ENCODE data around the gene MBP.

MBP gene

DNA sequence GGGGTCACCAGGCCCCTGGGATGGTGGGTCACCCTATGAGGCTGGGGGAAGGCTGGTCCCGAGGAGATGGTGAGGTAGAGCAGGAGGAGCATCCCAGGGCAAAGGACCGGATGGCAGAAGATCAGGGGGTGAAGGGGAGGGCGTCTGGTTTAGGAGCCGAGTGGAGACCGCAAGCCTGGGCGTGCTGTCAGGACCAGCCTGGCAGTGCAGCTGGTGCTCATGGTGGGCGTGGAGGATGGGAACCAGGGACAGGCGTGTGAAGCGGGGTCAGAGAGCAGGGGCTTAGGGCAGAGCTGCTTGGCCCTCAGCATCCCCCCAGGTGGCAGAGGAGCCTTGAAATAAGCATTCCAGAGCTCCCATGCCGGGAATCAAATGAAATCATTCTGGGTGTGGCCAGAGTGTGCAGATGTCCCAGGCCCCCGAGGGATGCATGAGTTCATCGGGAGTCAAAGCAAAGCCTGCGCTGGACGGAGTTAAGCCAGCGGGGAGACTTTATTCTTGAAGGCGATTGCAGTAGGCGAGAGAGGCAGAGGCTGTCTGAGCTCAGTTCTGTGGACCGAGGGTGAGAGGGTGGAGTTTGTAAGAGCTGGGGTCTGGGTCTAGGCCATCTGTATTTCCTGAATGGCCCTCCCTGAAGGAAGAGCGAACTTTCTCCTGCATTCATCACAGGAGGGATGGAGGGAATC lies 33.1 kb upstream of the MBP start:
- DNase-seq (ENCODE audit: insufficient read length, low spot score) (no peak), FAIRE-seq (no peak)
- TF ChIP-seq PAX5 (IDR thresholded peaks at IDR 0.05; ENCODE audit: insufficient read depth, low read length, severe bottlenecking) (no peak), SPI1 (IDR thresholded peaks at IDR 0.05; ENCODE audit: low read depth, low read length) (no peak), POLR2A (IDR thresholded peaks at IDR 0.05; ENCODE audit: low read depth, low read length) (no peak), POLR2AphosphoS5 (IDR thresholded peaks at IDR 0.05; ENCODE audit: low read depth, low read length) (no peak), TAF1 (IDR thresholded peaks at IDR 0.05; ENCODE audit: low read depth, low read length) (no peak), POU2F2 (IDR thresholded peaks at IDR 0.05; ENCODE audit: low read depth, low read length) (no peak)

- no peak for FAIRE-seq
- TF ChIP-seq POLR2A (IDR thresholded peaks at IDR 0.05; ENCODE audit: low read depth, low read length), result no peak
- TF ChIP-seq POLR2AphosphoS5 (IDR thresholded peaks at IDR 0.05; ENCODE audit: low read depth, low read length), result no peak
- TF ChIP-seq PAX5 (IDR thresholded peaks at IDR 0.05; ENCODE audit: insufficient read depth, low read length, severe bottlenecking), result no peak
- no peak for TF ChIP-seq SPI1 (IDR thresholded peaks at IDR 0.05; ENCODE audit: low read depth, low read length)
- TF ChIP-seq POU2F2 (IDR thresholded peaks at IDR 0.05; ENCODE audit: low read depth, low read length), result no peak
- TF ChIP-seq TAF1 (IDR thresholded peaks at IDR 0.05; ENCODE audit: low read depth, low read length), result no peak
These were observed 32.3 kb upstream of the MBP start for GRCh38 chr18:77164763-77165485.

GRCh38 chr18:77164026-77164425 lies 31.4 kb upstream of the MBP start:
- no peak for FAIRE-seq
- no peak for DNase-seq (ENCODE audit: insufficient read length, low spot score)
- TF ChIP-seq PAX5 (IDR thresholded peaks at IDR 0.05; ENCODE audit: insufficient read depth, low read length, severe bottlenecking) (no peak), POU2F2 (IDR thresholded peaks at IDR 0.05; ENCODE audit: low read depth, low read length) (no peak), POLR2AphosphoS5 (IDR thresholded peaks at IDR 0.05; ENCODE audit: low read depth, low read length) (no peak), POLR2A (IDR thresholded peaks at IDR 0.05; ENCODE audit: low read depth, low read length) (no peak), SPI1 (IDR thresholded peaks at IDR 0.05; ENCODE audit: low read depth, low read length) (no peak), TAF1 (IDR thresholded peaks at IDR 0.05; ENCODE audit: low read depth, low read length) (no peak)

More at GRCh38 chr18:77164763-77165485, 32.3 kb upstream of the MBP start:
- DNase-seq (ENCODE audit: insufficient read length, low spot score), result no peak

GRCh38 chr18:77162580-77162979 lies 30.0 kb upstream of the MBP start:
- DNase-seq (ENCODE audit: insufficient read length, low spot score), result no peak
- no peak for TF ChIP-seq POLR2A (IDR thresholded peaks at IDR 0.05; ENCODE audit: low read depth, low read length)
- no peak for TF ChIP-seq TAF1 (IDR thresholded peaks at IDR 0.05; ENCODE audit: low read depth, low read length)
- no peak for TF ChIP-seq POU2F2 (IDR thresholded peaks at IDR 0.05; ENCODE audit: low read depth, low read length)
- no peak for TF ChIP-seq SPI1 (IDR thresholded peaks at IDR 0.05; ENCODE audit: low read depth, low read length)
- no peak for TF ChIP-seq PAX5 (IDR thresholded peaks at IDR 0.05; ENCODE audit: insufficient read depth, low read length, severe bottlenecking)
- TF ChIP-seq POLR2AphosphoS5 (IDR thresholded peaks at IDR 0.05; ENCODE audit: low read depth, low read length), result no peak
- no peak for FAIRE-seq

DNA sequence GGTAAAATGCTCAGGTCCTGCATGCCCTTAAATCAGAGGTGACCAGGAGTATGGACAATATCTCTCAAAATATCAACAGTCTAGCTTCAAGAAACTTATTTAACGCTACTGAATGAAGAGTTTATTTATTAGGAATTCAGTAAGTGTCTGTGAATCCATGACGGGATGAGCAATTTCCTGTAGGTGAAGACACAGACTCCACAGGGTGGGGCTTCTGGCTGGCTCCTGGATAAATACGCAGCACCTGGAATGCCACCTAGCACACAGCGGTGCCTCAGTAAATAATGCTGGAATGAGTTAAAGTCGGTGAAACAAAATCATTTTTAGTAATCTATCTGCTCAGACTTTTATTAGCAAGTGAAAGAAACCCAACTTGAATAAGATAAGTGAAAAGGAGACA lies 29.4 kb upstream of the MBP start:
- no peak for TF ChIP-seq SPI1 (IDR thresholded peaks at IDR 0.05; ENCODE audit: low read depth, low read length)
- no peak for TF ChIP-seq POLR2A (IDR thresholded peaks at IDR 0.05; ENCODE audit: low read depth, low read length)
- TF ChIP-seq PAX5 (IDR thresholded peaks at IDR 0.05; ENCODE audit: insufficient read depth, low read length, severe bottlenecking), result no peak
- TF ChIP-seq POLR2AphosphoS5 (IDR thresholded peaks at IDR 0.05; ENCODE audit: low read depth, low read length), result no peak
- no peak for TF ChIP-seq TAF1 (IDR thresholded peaks at IDR 0.05; ENCODE audit: low read depth, low read length)
- TF ChIP-seq POU2F2 (IDR thresholded peaks at IDR 0.05; ENCODE audit: low read depth, low read length), result no peak
- FAIRE-seq (no peak), DNase-seq (ENCODE audit: insufficient read length, low spot score) (no peak)

GRCh38 chr18:77161383-77161782 lies 28.8 kb upstream of the MBP start:
- FAIRE-seq (no peak), DNase-seq (ENCODE audit: insufficient read length, low spot score) (no peak)
- no peak for TF ChIP-seq POLR2AphosphoS5 (IDR thresholded peaks at IDR 0.05; ENCODE audit: low read depth, low read length)
- no peak for TF ChIP-seq POLR2A (IDR thresholded peaks at IDR 0.05; ENCODE audit: low read depth, low read length)

- TF ChIP-seq SPI1 (IDR thresholded peaks at IDR 0.05; ENCODE audit: low read depth, low read length) (peak; percentile 64), POLR2AphosphoS5 (IDR thresholded peaks at IDR 0.05; ENCODE audit: low read depth, low read length) (no peak)
- FAIRE-seq (peak; percentile 75), DNase-seq (ENCODE audit: insufficient read length, low spot score) (no peak)
These were observed 27.9 kb upstream of the MBP start for GRCh38 chr18:77160515-77160914.

DNA sequence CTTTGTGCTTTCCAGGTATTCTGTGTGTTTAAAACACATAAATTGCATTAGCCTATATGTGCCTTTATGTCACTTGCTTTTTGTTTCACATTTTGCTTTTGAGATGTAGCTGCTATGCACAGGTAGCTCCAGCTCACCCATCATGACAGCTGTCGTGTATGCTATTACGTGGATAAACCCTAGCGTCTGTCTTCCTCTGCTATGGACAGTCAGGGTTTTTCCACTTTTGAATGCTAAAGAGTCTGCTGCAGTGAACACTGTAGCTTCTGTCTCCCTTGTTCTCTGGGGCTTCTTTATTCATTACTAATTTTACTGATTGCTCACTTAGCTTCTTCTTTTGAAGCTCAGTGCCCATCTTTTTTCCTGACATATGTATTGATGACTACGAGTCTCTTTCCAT lies 24.7 kb upstream of the MBP start:
- DNase-seq (ENCODE audit: insufficient read length, low spot score) (no peak), FAIRE-seq (peak; percentile 45)
- no peak for TF ChIP-seq SPI1 (IDR thresholded peaks at IDR 0.05; ENCODE audit: low read depth, low read length)
- TF ChIP-seq POLR2AphosphoS5 (IDR thresholded peaks at IDR 0.05; ENCODE audit: low read depth, low read length), result no peak
- no peak for TF ChIP-seq POLR2A (IDR thresholded peaks at IDR 0.05; ENCODE audit: low read depth, low read length)
- no peak for TF ChIP-seq TAF1 (IDR thresholded peaks at IDR 0.05; ENCODE audit: low read depth, low read length)
- no peak for TF ChIP-seq PAX5 (IDR thresholded peaks at IDR 0.05; ENCODE audit: insufficient read depth, low read length, severe bottlenecking)
- no peak for TF ChIP-seq POU2F2 (IDR thresholded peaks at IDR 0.05; ENCODE audit: low read depth, low read length)

GRCh38 chr18:77155031-77155430 lies 22.4 kb upstream of the MBP start:
- DNase-seq (ENCODE audit: insufficient read length, low spot score) (no peak), FAIRE-seq (no peak)
- TF ChIP-seq PAX5 (IDR thresholded peaks at IDR 0.05; ENCODE audit: insufficient read depth, low read length, severe bottlenecking) (no peak), POU2F2 (IDR thresholded peaks at IDR 0.05; ENCODE audit: low read depth, low read length) (no peak), SPI1 (IDR thresholded peaks at IDR 0.05; ENCODE audit: low read depth, low read length) (no peak), TAF1 (IDR thresholded peaks at IDR 0.05; ENCODE audit: low read depth, low read length) (no peak), POLR2AphosphoS5 (IDR thresholded peaks at IDR 0.05; ENCODE audit: low read depth, low read length) (no peak), POLR2A (IDR thresholded peaks at IDR 0.05; ENCODE audit: low read depth, low read length) (no peak)

- no peak for TF ChIP-seq TAF1 (IDR thresholded peaks at IDR 0.05; ENCODE audit: low read depth, low read length)
These were observed 20.8 kb upstream of the MBP start for GRCh38 chr18:77153404-77153803.

More at GRCh38 chr18:77153404-77153803, 20.8 kb upstream of the MBP start:
- DNase-seq (ENCODE audit: insufficient read length, low spot score) (no peak), FAIRE-seq (no peak)

All from GM12891 (cell line).